ENCODE measurements around the gene NMU. TPM values are rescaled to one million over a fixed set of nuclear protein-coding genes. Genes with fewer than 3 reads are reported as not detected.
A peak's percentile ranks its signal among the peaks of the same experiment; 100 is the strongest.

The NMU gene
- total and polyA plus RNA-seq, 9 of the 15 experiments (the other 6 are each of a cell fraction or from before 2014, with no cell fraction given) = 73.8 to 846 (median 599) TPM

DNA sequence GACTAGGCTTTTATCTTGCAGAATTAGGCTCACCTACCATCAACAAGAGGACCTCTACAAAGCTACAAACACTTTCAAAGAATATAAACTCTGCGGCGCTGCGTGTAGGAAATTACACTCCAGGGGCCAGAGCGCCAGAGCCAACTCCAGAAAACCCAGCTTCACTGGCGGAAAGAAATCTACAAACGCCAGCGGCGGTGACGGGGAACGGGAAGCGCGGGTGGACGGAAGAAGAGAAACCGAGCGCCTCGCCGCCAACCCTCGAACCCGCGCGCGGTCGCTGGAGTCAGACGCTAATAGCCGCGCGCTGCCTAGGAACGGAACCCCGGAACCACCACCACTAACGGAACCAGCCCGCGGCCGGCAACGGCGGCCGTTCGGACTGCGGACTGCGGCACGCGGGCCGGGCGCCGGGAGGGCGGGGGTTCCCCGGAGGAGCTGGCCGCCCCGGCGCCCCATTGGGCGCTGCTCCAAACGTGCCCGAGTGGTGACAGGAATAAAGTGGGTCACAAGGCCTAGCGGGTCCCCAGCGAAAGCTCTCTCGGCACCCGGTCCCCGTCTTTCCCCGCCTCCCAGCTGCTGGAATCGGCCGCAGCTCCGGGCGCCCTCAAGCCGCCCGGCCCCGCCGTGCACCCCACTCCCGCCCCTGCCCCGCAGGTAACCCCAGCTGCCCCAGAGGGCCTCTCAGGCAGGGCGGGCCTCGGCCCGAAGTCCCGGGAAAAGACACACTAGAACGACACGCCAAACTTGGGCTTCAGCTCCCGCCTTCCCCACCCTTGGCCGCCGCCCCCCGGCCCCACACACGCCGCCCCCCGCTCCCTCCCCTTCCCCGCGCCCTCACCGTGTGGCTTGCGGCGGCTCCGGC is 90.2 kb downstream of the NMU start (continued):
- TF ChIP-seq POLR3A (IDR thresholded peaks at IDR 0.05; ENCODE audit: borderline replicate concordance, extremely low read depth, insufficient read depth, insufficient read length) = no peak
- TF ChIP-seq NUFIP1 (IDR thresholded peaks at IDR 0.05; ENCODE audit: partially characterized antibody) = no peak
- TF ChIP-seq, protein P1, sequence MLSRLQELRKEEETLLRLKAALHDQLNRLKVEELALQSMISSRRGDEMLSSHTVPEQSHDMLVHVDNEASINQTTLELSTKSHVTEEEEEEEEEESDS (CRISPR knock-in tag; IDR thresholded peaks at IDR 0.05) = no peak
- no peak for TF ChIP-seq MIER1 (IDR thresholded peaks at IDR 0.05; ENCODE audit: low read depth)
- 0 out of 2 replicates have a peak, but pooled peaks have one; percentile 57 for TF ChIP-seq HIVEP1 (CRISPR knock-in tag; IDR thresholded peaks at IDR 0.05)
- TF ChIP-seq NFE2 (IDR thresholded peaks at IDR 0.05; ENCODE audit: low read depth) = no peak
- TF ChIP-seq FOXA3 (CRISPR knock-in tag; conservative IDR thresholded peaks at IDR 0.05 in 1 of 2, IDR thresholded peaks at IDR 0.05 in 1 of 2) = no peak; a peak in 1 of 4 replicates
- TF ChIP-seq, protein P2, sequence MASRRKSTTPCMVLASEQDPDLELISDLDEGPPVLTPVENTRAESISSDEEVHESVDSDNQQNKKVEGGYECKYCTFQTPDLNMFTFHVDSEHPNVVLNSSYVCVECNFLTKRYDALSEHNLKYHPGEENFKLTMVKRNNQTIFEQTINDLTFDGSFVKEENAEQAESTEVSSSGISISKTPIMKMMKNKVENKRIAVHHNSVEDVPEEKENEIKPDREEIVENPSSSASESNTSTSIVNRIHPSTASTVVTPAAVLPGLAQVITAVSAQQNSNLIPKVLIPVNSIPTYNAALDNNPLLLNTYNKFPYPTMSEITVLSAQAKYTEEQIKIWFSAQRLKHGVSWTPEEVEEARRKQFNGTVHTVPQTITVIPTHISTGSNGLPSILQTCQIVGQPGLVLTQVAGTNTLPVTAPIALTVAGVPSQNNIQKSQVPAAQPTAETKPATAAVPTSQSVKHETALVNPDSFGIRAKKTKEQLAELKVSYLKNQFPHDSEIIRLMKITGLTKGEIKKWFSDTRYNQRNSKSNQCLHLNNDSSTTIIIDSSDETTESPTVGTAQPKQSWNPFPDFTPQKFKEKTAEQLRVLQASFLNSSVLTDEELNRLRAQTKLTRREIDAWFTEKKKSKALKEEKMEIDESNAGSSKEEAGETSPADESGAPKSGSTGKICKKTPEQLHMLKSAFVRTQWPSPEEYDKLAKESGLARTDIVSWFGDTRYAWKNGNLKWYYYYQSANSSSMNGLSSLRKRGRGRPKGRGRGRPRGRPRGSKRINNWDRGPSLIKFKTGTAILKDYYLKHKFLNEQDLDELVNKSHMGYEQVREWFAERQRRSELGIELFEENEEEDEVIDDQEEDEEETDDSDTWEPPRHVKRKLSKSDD (conservative IDR thresholded peaks at IDR 0.05; ENCODE audit: low read length) = no peak
- TF ChIP-seq, protein P3, sequence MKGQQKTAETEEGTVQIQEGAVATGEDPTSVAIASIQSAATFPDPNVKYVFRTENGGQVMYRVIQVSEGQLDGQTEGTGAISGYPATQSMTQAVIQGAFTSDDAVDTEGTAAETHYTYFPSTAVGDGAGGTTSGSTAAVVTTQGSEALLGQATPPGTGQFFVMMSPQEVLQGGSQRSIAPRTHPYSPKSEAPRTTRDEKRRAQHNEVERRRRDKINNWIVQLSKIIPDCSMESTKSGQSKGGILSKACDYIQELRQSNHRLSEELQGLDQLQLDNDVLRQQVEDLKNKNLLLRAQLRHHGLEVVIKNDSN (CRISPR knock-in tag; IDR thresholded peaks at IDR 0.05) = peak; percentile 35; the same call in 1 of the 2 replicates
- no peak for TF ChIP-seq PCBP2 (IDR thresholded peaks at IDR 0.05; ENCODE audit: low read depth, low read length, poor library complexity, severe bottlenecking)
- TF ChIP-seq SRSF3 (IDR thresholded peaks at IDR 0.05; ENCODE audit: insufficient read depth, low read length) = no peak
- TF ChIP-seq XRCC4 (IDR thresholded peaks at IDR 0.05; ENCODE audit: extremely low read depth, insufficient read depth, insufficient read length) = no peak
- no peak for TF ChIP-seq HEY1 (CRISPR knock-in tag; IDR thresholded peaks at IDR 0.05; ENCODE audit: borderline replicate concordance)
- TF ChIP-seq TBL1XR1 (IDR thresholded peaks at IDR 0.05; ENCODE audit: low read length in 2 of 2) = no peak; a peak in 1 of 4 replicates
- TF ChIP-seq, protein P4, sequence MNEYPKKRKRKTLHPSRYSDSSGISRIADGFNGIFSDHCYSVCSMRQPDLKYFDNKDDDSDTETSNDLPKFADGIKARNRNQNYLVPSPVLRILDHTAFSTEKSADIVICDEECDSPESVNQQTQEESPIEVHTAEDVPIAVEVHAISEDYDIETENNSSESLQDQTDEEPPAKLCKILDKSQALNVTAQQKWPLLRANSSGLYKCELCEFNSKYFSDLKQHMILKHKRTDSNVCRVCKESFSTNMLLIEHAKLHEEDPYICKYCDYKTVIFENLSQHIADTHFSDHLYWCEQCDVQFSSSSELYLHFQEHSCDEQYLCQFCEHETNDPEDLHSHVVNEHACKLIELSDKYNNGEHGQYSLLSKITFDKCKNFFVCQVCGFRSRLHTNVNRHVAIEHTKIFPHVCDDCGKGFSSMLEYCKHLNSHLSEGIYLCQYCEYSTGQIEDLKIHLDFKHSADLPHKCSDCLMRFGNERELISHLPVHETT (CRISPR knock-in tag; conservative IDR thresholded peaks at IDR 0.05 in 1 of 2, IDR thresholded peaks at IDR 0.05 in 1 of 2) = peak in 1 of 2 experiments; percentile 99; a peak in 2 of 4 replicates
- TF ChIP-seq RFX5 (IDR thresholded peaks at IDR 0.05; ENCODE audit: low read depth, low read length) = no peak
- no peak for TF ChIP-seq KHSRP (IDR thresholded peaks at IDR 0.05)
- TF ChIP-seq ZBTB7A (IDR thresholded peaks at IDR 0.05; ENCODE audit: borderline replicate concordance, control insufficient read depth, low read depth, low read length) = 0 out of 2 replicates have a peak, but pooled peaks have one; percentile 65
- no peak for TF ChIP-seq ZNF785 (CRISPR knock-in tag; IDR thresholded peaks at IDR 0.05)
- peak; percentile 85 for TF ChIP-seq ZBTB17 (CRISPR knock-in tag; IDR thresholded peaks at IDR 0.05)
- TF ChIP-seq IRF2 (CRISPR knock-in tag; IDR thresholded peaks at IDR 0.05) = no peak
- TF ChIP-seq JUNB (CRISPR knock-in tag; conservative IDR thresholded peaks at IDR 0.05) = no peak

All from K562 (cell line).